ENCODE measurements around the gene LONRF2.

Gene LONRF2

DNA sequence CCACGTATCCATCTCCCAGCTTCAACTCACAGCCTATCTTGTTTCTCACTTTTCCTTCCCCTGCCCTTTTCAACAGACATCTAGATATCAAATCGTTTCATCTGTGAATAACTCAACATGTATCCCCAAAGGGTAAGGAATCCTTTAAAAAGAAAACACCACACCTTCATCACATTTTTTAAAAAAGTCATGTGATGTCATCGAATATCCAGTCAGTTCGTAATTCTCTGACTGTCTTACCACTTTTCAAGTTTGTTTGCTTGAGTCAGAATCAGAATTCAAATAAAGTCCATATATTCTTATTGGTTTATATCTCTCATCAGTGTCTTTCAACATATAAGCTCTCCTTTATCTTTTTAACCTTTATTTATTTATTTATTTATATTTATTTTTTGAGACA lies 5.4 kb upstream of the LONRF2 start:
- Mint-ChIP-seq H3K27ac (no peak overlapping the region), H3K27me3 (ENCODE audit: low read depth) (peaks cover 51% of the 10 kb centered on the region), H3K36me3 (ENCODE audit: low read depth) (no peaks in the 10 kb centered on the region), H3K4me1 (no peaks in the 10 kb centered on the region), H3K9me3 (no peaks in the 10 kb centered on the region), H3K4me3 (no peak overlapping the region)
- TF ChIP-seq, protein P1, sequence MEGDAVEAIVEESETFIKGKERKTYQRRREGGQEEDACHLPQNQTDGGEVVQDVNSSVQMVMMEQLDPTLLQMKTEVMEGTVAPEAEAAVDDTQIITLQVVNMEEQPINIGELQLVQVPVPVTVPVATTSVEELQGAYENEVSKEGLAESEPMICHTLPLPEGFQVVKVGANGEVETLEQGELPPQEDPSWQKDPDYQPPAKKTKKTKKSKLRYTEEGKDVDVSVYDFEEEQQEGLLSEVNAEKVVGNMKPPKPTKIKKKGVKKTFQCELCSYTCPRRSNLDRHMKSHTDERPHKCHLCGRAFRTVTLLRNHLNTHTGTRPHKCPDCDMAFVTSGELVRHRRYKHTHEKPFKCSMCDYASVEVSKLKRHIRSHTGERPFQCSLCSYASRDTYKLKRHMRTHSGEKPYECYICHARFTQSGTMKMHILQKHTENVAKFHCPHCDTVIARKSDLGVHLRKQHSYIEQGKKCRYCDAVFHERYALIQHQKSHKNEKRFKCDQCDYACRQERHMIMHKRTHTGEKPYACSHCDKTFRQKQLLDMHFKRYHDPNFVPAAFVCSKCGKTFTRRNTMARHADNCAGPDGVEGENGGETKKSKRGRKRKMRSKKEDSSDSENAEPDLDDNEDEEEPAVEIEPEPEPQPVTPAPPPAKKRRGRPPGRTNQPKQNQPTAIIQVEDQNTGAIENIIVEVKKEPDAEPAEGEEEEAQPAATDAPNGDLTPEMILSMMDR (IDR thresholded peaks at IDR 0.05; ENCODE audit: unreplicated experiment in 3 of 3): no peak

DNA sequence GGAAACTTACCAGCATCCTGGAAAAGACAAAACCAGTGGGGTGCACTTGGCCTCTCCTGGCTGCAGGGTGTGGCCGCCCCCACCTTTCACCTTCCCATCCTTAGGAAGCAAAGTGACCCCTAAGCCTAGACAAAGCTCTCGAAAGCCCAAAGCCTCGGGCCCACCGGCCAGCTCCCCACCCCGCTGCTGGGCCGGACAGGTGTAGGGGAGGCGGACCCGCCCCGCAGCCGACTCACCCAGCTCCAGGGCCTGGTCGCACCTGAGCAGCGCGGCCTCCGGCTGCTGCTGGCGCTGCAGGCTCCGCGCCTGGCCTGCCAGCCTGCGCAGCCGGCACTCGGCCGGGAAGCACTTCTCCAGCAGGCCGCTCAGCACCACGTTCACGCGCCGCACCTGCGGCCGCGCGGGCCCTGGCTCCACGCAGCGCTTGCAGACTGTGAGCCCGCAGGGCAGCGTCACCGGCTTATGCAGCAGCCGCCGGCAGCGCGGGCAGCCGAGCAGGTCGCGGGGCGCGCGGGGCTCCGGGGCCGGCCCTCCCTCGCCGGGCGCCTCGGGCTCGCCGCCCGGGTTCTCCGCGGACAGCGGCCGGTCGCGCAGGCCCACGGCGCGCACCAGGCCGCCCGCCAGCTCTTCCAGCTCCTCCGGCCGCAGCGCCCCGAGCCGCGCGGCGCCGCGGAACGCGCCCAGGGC lies 979 bp downstream of the LONRF2 start:
- TF ChIP-seq, protein P1 (IDR thresholded peaks at IDR 0.05; ENCODE audit: unreplicated experiment in 3 of 3): peak; percentile 44 to 48 (median 47)
- Mint-ChIP-seq H3K9me3 (peaks cover 29% of the 10 kb centered on the region), H3K36me3 (ENCODE audit: low read depth) (peaks cover 19% of the 10 kb centered on the region), H3K4me3 (peak overlapping the region; percentile 78 to 93 (median 79)), H3K27ac (no peak overlapping the region), H3K27me3 (ENCODE audit: low read depth) (peaks cover 58% of the 10 kb centered on the region), H3K4me1 (peaks cover 8% of the 10 kb centered on the region)

DNA sequence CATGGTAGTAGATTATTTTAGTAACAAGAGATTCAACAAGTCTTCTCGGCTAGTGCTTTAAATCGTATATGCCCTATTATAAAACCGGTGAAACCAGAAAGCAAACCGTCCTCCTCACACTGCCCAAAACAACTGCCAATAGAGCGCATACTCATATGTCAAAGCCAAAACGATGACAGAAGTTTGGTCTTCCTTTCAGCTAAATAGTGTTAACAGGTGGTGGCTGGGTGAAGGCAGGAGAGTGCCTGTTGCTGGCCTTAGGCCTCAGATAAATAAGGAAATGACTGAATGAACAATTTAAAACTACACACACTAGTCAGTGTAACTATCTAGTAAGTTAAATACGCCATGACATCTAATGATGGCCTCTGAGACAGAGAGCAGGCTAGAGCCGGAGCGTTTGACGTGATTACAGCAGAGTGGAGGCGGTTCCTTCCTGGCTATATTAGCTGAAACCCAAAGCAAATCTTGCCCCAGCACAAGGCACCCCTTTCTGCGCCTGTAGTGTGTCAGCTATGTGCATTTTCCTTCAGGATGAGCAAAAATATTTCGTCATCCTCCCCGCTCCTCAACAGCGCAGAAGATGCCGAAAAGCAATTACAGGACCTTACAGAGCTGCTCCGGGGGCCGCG lies 1.6 kb downstream of the LONRF2 start:
- Mint-ChIP-seq H3K27ac (no peak overlapping the region), H3K9me3 (peaks cover 29% of the 10 kb centered on the region), H3K36me3 (ENCODE audit: low read depth) (peaks cover 19% of the 10 kb centered on the region), H3K4me1 (peaks cover 8% of the 10 kb centered on the region), H3K27me3 (ENCODE audit: low read depth) (peaks cover 51% of the 10 kb centered on the region), H3K4me3 (peak overlapping the region; percentile 78 to 93 (median 79))
- TF ChIP-seq, protein P1 (IDR thresholded peaks at IDR 0.05; ENCODE audit: unreplicated experiment in 3 of 3): no peak

DNA sequence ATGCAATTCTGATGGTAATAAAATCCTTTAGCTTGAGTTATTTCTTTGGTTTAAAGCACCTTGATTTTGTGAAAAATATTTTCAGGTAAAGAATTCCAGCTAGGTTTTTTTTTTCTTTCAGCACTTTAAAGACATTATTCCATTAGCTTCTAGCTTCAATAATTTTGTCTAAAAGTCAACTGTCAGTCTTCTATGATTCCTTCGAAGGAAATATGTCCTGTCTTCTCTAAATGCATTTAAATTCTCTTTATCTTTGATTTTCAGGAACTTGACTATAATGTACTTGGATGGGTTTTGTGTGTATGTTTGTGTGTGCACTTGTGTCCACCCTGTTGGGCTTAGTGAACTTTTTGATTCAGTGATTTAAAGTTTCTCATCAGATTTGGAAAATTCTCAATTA lies 4.7 kb downstream of the LONRF2 start:
- Mint-ChIP-seq H3K27ac (no peak overlapping the region), H3K4me1 (peaks cover 8% of the 10 kb centered on the region), H3K4me3 (no peak overlapping the region), H3K27me3 (ENCODE audit: low read depth) (peaks cover 21% of the 10 kb centered on the region), H3K36me3 (ENCODE audit: low read depth) (peaks cover 19% of the 10 kb centered on the region), H3K9me3 (peaks cover 29% of the 10 kb centered on the region)
- TF ChIP-seq, protein P1 (IDR thresholded peaks at IDR 0.05; ENCODE audit: unreplicated experiment in 3 of 3): no peak

DNA sequence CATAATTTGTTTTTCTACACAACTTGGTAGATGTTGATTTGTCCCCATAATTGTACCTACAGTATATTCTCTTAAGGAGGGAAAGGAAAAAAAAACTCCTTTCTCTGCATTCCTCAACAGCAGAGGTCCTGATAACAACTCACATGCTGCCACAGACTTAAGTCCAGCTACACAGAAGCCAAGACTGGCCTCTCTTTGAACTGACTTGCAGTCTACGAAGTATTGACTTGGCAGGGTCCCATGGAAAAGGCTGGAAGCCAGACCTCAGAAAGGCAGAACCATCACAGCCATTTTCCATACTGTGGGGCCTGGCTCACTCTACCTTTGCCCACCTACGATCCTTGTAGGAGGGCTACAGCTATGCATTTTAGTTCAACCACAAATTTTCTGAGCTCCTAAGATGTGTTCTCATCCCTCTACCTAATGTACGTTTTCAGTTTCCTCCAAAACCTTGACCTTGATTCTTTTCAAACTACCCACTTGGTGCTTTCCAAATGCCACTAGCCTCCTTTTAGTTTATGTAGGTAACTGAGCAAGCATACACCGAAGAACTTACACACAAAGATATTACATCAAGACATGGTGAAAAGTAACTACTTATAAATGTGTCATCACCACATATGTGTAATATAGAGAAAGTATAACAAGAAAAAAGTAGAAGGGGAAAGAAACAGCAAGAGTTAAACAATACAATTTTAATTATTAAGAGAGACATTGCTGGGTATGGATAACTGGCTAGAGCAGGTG lies 12.2 kb downstream of the LONRF2 start:
- H3K4me1 Mint-ChIP-seq: peaks cover 5% of the 10 kb centered on the region
- H3K27me3 Mint-ChIP-seq (ENCODE audit: low read depth): no peaks in the 10 kb centered on the region
- no peak overlapping the region for H3K4me3 Mint-ChIP-seq
- TF ChIP-seq, protein P1 (IDR thresholded peaks at IDR 0.05; ENCODE audit: unreplicated experiment in 3 of 3): no peak
- no peak overlapping the region for H3K27ac Mint-ChIP-seq
- H3K36me3 Mint-ChIP-seq (ENCODE audit: low read depth): peaks cover 8% of the 10 kb centered on the region
- peaks cover 4% of the 10 kb centered on the region for H3K9me3 Mint-ChIP-seq
